Measurements from ENCODE around the gene VWA8.

DNA sequence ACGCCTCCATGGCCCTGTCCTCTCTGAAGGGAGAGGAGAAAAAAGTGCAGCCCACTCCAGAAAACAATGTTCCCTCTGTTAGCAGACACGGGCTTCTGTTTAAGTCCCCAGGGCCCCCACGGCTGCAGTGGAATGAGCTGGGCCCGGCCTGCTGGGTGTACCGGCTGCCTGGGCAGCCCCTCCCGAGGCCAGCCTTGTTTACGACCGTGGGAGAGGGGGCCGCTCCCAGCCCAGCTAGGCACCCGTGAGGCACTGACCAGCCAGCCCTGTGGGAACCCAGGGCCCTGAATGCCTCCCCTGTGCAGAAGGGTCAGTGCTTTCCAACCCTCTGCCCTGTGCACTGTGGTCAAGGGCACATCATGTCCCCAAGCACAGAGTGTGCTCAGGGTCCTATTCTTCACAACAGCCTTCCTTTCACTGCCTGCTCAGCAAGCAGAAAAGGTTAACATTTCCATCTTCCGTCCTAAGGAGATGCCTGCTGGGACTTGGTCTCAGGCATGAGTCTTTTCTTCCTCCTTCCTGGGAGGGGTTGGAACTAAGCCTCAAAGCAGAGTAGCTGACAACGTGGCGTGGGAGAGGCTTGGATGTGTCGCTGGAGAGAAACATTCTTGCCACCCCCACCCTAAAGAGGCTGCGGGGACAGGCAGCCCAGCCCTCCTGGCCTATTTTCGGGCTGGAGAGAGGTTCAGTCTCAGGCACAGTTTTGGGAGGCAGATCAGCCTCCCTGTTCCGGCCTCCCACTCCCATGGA is 413.5 kb downstream of the VWA8 start:
- TF ChIP-seq CTCF (IDR thresholded peaks at IDR 0.05) (no peak), POLR2A (IDR thresholded peaks at IDR 0.05) (no peak)
